HFF-Myc (cell line): ENCODE data around the gene GGT6.

Experiments
- DNase-seq: peaks from one replicate; pipeline ENCODE4 v3.0.0-alpha.2; 2011; ENCODE audit warnings: low read depth; ENCODE audit errors: extremely low read depth
- H3K4me3 ChIP-seq: replicated peaks from 2 replicates; pipeline ENCODE4 v1.5.1; 2011; ENCODE audit warnings: low read depth, mild to moderate bottlenecking, control low read depth, low read length
- CTCF ChIP-seq: IDR thresholded peaks from 2 replicates; pipeline ENCODE4 v1.5.1; 2012; ENCODE audit warnings: mild to moderate bottlenecking, low read depth, low read length, control low read depth; ENCODE audit errors: missing control alignments

The GGT6 gene

GRCh38 chr17:4515501-4515900, 44.9 kb downstream of the GGT6 start:
- DNase-seq: no peak

GRCh38 chr17:4514779-4515178, 45.6 kb downstream of the GGT6 start:
- DNase-seq: no peak
- no peak for TF ChIP-seq CTCF
- no peak overlapping the region for H3K4me3 ChIP-seq

More at GRCh38 chr17:4515501-4515900, 44.9 kb downstream of the GGT6 start:
- TF ChIP-seq CTCF: no peak
- H3K4me3 ChIP-seq: no peak overlapping the region

- DNase-seq: no peak
- no peak for TF ChIP-seq CTCF
- no peak overlapping the region for H3K4me3 ChIP-seq
Measured at GRCh38 chr17:4514206-4514605, 46.2 kb downstream of the GGT6 start.

GRCh38 chr17:4513113-4514032, 47.0 kb downstream of the GGT6 start:
- H3K4me3 ChIP-seq: no peak overlapping the region
- no peak for DNase-seq
- TF ChIP-seq CTCF: no peak

GRCh38 chr17:4512156-4513112, 47.9 kb downstream of the GGT6 start:
- no peak for TF ChIP-seq CTCF
- no peak overlapping the region for H3K4me3 ChIP-seq
- DNase-seq: no peak

GRCh38 chr17:4511199-4511932, 49.0 kb downstream of the GGT6 start:
- DNase-seq: no peak
- TF ChIP-seq CTCF: no peak
- H3K4me3 ChIP-seq: no peak overlapping the region
